ENCODE results near the gene IKBIP.

DNA sequence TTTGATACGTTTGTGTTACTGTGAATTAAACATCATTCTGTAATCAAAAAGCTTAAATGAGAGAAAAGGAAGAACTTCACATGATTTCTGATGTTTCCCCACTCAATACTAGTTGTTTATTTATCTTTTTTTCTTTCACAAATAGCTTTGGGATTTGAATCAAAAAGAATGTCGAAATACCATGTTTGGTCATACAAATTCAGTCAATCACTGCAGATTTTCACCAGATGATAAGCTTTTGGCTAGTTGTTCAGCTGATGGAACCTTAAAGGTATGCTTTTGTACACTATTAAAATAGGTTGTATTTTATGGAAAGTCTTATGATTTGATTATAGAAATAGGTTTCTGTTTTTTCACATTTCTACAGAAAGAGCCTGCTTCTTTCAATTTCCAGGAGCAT, 42.0 kb upstream of the IKBIP start:
- TF ChIP-seq, protein P1, sequence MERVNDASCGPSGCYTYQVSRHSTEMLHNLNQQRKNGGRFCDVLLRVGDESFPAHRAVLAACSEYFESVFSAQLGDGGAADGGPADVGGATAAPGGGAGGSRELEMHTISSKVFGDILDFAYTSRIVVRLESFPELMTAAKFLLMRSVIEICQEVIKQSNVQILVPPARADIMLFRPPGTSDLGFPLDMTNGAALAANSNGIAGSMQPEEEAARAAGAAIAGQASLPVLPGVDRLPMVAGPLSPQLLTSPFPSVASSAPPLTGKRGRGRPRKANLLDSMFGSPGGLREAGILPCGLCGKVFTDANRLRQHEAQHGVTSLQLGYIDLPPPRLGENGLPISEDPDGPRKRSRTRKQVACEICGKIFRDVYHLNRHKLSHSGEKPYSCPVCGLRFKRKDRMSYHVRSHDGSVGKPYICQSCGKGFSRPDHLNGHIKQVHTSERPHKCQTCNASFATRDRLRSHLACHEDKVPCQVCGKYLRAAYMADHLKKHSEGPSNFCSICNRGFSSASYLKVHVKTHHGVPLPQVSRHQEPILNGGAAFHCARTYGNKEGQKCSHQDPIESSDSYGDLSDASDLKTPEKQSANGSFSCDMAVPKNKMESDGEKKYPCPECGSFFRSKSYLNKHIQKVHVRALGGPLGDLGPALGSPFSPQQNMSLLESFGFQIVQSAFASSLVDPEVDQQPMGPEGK (CRISPR knock-in tag; IDR thresholded peaks at IDR 0.05; ENCODE audit: borderline replicate concordance), result no peak
- TF ChIP-seq TCF4 (CRISPR knock-in tag; IDR thresholded peaks at IDR 0.05; ENCODE audit: borderline replicate concordance), result no peak
- TF ChIP-seq ISL1 (CRISPR knock-in tag; IDR thresholded peaks at IDR 0.05), result no peak
- TF ChIP-seq ZFP30 (CRISPR knock-in tag; IDR thresholded peaks at IDR 0.05), result no peak
- TF ChIP-seq TSHZ2 (CRISPR knock-in tag; IDR thresholded peaks at IDR 0.05), result no peak

Measured in SK-N-SH treated with all-trans-retinoic acid at 6 μM for 48 hours (cell line).